GM21423 (cell line): ENCODE results near the gene QSER1.
"Not testable (repeated sequence)": the region's sequence is repeated elsewhere in the genome, so short reads cannot be mapped to it uniquely, and the experiment has no call there.

Experiments used
- ATAC-seq: cut with Tn5 transposase; IDR thresholded peaks from one replicate; pipeline ENCODE4 v1.9.1; 2021; ENCODE audit warnings: mild to moderate bottlenecking, moderate library complexity; ENCODE audit not compliant: unreplicated experiment

The QSER1 gene

DNA sequence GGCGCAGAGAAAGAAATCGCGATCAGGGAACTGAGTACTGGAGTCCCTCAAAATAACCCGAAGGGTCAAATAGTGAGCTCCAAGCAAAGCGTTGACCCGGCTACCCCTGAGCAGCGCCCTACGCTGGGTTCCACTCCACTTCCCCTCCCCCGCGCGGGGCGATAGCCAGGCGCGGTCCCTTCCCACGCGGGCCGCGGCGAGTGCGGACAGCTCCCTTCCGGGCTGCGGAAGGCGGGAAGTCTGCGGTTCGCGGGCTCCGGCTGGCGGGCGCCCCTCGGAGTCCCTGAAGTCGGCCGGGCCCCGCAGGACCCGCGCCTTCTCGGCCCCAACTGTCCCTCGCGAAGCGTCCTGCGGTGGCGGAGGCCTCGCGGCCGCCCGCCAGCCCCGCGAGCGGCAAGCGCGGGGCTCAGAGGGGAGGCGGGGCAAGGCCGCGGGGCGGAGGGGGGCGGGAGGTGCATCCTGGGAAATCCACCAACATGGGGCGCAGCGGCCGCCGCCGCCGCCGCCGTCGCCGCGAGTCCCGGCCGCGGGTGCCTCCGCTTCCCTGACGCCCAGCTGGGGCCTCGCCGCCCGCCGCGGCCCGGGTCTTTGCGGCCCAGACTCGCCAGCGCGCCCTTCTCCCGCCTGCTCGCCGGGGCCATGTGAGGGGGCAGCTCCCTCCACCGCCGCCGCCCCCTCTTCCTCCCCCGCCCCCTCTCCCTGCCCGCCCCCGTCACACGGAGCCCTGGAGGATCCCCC is at the start of gene QSER1:
QSER1 (plus strand) TSS at position 457 of the 738 bp plus-strand sequence. CDS start 315 bp downstream, outside the sequence.
- ATAC-seq, result peak; percentile 55

- no peak for ATAC-seq
Measured at GRCh38 chr11:32843544-32843943, 49.1 kb upstream of the QSER1 start.

DNA sequence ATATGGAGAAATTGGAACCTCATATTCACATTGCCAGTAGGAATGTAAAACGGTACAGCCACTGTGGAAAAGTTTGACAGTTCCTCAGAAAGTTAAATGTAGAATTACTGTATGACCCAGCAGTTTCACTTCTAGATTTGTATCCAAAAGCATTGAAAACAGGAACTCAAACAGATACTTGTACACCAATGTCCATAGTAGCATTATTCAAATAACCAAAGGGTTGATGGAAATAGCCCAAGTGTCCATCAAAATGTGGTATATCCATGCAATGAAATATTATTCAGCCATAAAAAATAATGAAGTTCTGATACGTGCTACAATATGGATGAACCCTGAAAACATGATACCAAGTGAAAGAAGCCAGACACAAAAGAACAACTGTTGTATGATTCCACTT is 45.1 kb upstream of the QSER1 start:
- no peak for ATAC-seq

GRCh38 chr11:32849761-32850160 is 42.9 kb upstream of the QSER1 start:
- no peak for ATAC-seq

- ATAC-seq, result no peak
Measured at GRCh38 chr11:32851251-32851650, 41.4 kb upstream of the QSER1 start.

DNA sequence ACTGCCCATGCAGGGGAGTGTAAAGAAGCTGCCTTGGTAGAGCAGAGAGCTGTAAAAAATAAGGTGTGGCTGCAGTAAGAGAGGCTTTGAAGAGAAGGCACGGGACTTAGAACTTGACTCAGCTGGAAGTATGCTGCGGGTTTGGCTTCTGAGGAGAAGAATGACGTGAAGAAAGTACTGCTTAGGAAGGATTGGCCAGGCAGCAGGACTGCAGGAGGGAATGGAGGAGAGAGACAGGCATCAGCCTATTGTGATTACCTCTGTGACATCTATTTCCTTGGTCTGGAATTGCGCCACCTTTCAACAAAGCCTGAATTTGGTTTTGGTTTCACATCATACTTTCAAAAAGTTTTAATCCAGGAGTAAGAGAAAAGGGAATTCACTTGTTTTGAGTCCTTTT is 40.4 kb upstream of the QSER1 start:
- no peak for ATAC-seq

DNA sequence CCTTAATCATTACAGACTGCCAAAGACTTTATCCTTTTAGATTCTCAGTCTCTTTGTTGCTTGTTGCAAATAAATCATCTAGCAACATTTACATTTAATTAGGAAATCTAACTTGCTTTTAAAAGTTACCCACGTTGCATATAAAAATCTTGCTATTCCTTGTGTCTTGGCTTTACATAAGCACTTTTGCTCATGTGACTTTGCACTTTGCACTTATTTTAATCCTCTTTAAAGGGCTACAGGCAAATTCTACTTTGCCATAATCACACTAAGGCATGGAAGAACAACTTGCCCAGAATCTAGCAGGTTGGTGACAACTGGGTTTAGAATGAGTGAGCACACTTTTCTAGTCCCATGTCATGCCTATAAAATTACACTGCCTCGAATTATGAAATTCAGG is 37.0 kb upstream of the QSER1 start:
- ATAC-seq, result no peak

DNA sequence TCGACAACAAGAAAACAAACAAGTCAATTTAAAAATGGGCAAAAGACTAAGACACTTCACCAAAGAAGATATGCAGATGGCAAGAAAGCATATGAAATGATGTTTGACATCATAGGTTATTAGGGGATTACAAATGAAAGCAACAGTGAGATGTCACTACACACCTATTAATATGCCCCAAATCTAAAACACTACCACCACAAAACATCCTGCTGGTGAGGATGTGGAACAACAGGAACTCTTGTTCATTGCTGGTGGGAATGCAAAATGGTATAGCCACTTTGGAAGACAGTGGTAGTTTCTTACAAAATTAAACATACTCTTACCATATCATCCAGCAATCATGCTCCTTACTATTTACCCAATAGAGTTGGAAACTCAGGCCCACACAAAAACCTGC is 33.9 kb upstream of the QSER1 start:
- no peak for ATAC-seq

GRCh38 chr11:32861850-32862577 is 30.6 kb upstream of the QSER1 start:
- ATAC-seq, result no peak

GRCh38 chr11:32864555-32864954 is 28.1 kb upstream of the QSER1 start:
- ATAC-seq, result no peak

GRCh38 chr11:32868752-32869151 is 23.9 kb upstream of the QSER1 start:
- ATAC-seq, result not testable (repeated sequence)

DNA sequence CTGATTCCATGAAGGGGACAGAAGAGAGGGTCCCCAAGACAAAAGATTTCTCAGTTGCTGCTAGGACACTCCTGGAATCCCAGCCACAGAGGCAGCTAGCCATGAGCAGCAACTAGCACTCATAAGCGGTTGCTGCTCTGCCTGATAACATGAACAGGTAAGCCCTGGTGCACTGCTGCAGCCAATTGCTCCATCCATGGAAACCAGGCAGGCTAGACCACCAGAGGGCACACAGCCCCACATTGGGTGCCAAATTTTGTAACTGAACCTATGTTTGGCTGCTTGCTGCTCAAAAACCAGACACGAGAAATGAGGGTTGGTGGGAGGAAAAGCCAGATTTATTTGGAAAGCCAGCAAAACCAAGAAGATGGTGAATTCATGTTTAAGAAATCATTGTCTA is 21.9 kb upstream of the QSER1 start:
- ATAC-seq, result no peak

DNA sequence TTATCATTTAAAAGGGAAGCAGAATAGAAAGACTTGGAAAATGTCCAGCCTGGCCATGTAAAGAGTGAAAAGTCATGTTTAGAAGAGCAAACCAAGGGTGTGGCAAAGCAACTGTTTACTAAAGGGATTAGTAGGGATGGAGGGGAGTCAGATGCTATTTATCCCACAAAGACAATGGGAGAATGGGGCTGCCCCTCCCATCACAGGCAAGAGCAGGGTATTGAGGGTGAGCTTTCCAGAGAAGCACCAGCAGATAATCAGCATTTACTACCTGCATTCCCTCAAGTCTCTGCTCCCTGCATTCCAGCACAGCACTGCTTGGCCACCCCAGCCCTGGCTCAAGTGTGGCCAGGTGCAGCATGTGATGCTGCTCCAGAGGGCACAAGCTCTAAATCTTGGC is 18.5 kb upstream of the QSER1 start:
- ATAC-seq, result no peak

- no peak for ATAC-seq
Measured at GRCh38 chr11:32881286-32881685, 11.3 kb upstream of the QSER1 start.

- no peak for ATAC-seq
Measured at GRCh38 chr11:32883421-32883820, 9.2 kb upstream of the QSER1 start.

GRCh38 chr11:32884023-32884422 is 8.6 kb upstream of the QSER1 start:
- ATAC-seq, result no peak

DNA sequence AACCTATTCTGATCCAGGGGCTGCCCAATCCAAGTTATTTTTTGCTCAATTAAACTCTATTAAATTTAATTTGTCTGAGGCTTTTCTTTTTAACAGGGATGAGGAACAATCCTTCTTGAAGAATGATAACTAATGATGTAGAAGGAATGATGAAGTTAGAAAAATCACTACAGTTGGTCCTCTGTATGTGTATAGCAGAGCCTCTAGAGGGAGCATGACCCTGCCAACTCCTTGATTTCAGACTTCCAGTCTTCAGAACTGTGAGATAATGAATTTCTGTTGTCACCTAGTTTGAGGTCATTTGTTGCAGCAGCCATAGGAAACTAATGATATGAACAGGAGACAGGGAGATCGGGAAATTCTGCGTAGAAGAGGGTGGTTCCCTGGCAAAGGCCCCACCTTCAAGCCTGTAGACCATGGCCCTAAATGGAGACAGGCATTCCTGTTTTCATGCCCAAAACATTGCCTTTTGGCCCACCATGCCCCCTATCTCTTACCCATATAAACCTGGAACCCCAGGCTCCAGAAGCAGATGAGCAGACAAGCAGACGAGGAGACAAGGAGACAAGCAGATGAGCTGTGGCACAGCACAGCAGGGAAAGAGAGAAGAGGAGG is 7.7 kb upstream of the QSER1 start:
- no peak for ATAC-seq

DNA sequence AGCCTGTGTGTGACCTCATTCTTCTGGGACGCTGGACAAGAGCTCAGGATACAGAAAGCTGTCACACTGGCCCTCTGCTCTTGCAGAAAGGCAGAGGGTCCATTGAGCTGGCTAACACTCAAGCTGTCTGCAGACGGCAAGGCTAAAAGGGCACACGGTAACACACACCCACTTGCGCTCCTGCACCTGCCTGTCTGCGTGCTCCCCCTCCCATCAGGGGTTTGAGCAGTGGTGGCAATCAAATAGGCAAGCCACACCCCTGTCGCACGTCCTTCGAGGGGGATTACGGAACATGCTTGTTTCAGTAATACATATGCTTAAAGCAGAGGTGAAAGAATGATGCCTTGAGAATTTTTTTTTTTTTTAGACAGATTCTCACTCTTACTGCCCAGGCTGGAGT is 7.1 kb upstream of the QSER1 start:
- ATAC-seq, result no peak

GRCh38 chr11:32886180-32886579 is 6.4 kb upstream of the QSER1 start:
- no peak for ATAC-seq

- ATAC-seq, result not testable (repeated sequence)
Measured at GRCh38 chr11:32887707-32888383, 4.8 kb upstream of the QSER1 start.

GRCh38 chr11:32888384-32888710 is 4.3 kb upstream of the QSER1 start:
- ATAC-seq, result not testable (repeated sequence)

- no peak for ATAC-seq
Measured at GRCh38 chr11:32888805-32889204, 3.8 kb upstream of the QSER1 start.
